D721Med (cell line): ENCODE measurements around the gene FOXC2.
"Not testable (repeated sequence)": the region's sequence is repeated elsewhere in the genome, so short reads cannot be mapped to it uniquely, and the experiment has no call there.

Source experiments
- DNase-seq: peaks from one replicate; pipeline ENCODE4 v3.0.0; 2011; ENCODE audit warnings: low spot score; ENCODE audit not compliant: insufficient read length
- FAIRE-seq: peaks from 2 replicates; lab custom pipeline; 2011; peaks lifted over from hg19 to GRCh38; lab: Jason Lieb, UNC
- TF ChIP-seq, protein P1 (sequence below): IDR thresholded peaks from 2 replicates; pipeline ENCODE4 v1.5.1; 2012; ENCODE audit warnings: mild to moderate bottlenecking, control low read depth; ENCODE audit not compliant: insufficient read depth; ENCODE audit errors: missing control alignments

The FOXC2 gene

GRCh38 chr16:86584071-86584685, 17.5 kb downstream of the FOXC2 start:
- DNase-seq (no peak), FAIRE-seq (no peak)
- TF ChIP-seq, protein P1, sequence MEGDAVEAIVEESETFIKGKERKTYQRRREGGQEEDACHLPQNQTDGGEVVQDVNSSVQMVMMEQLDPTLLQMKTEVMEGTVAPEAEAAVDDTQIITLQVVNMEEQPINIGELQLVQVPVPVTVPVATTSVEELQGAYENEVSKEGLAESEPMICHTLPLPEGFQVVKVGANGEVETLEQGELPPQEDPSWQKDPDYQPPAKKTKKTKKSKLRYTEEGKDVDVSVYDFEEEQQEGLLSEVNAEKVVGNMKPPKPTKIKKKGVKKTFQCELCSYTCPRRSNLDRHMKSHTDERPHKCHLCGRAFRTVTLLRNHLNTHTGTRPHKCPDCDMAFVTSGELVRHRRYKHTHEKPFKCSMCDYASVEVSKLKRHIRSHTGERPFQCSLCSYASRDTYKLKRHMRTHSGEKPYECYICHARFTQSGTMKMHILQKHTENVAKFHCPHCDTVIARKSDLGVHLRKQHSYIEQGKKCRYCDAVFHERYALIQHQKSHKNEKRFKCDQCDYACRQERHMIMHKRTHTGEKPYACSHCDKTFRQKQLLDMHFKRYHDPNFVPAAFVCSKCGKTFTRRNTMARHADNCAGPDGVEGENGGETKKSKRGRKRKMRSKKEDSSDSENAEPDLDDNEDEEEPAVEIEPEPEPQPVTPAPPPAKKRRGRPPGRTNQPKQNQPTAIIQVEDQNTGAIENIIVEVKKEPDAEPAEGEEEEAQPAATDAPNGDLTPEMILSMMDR: no peak

- DNase-seq (no peak), FAIRE-seq (no peak)
- TF ChIP-seq, protein P1: no peak
These were observed 18.4 kb downstream of the FOXC2 start for GRCh38 chr16:86584726-86585721.

- DNase-seq (no peak), FAIRE-seq (no peak)
- TF ChIP-seq, protein P1: no peak
These were observed 19.4 kb downstream of the FOXC2 start for GRCh38 chr16:86585821-86586611.

- TF ChIP-seq, protein P1: no peak
- DNase-seq (no peak), FAIRE-seq (no peak)
These were observed 20.9 kb downstream of the FOXC2 start for GRCh38 chr16:86587487-86587886.

DNA sequence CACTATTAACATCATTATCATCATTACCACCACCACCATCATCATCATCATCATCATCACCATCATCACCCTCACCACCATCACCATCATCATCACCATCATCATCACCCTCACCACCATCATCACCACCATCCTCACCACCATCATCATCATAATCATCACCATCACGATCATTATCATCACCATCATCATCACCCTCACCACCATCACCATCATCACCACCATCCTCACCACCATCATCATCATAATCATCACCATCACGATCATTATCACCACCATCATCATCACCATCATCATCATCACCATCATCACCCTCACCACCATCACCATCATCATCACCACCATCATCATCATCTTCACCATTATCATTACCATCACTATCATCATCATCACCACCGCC, 21.3 kb downstream of the FOXC2 start:
- DNase-seq, FAIRE-seq: not testable (repeated sequence)

DNA sequence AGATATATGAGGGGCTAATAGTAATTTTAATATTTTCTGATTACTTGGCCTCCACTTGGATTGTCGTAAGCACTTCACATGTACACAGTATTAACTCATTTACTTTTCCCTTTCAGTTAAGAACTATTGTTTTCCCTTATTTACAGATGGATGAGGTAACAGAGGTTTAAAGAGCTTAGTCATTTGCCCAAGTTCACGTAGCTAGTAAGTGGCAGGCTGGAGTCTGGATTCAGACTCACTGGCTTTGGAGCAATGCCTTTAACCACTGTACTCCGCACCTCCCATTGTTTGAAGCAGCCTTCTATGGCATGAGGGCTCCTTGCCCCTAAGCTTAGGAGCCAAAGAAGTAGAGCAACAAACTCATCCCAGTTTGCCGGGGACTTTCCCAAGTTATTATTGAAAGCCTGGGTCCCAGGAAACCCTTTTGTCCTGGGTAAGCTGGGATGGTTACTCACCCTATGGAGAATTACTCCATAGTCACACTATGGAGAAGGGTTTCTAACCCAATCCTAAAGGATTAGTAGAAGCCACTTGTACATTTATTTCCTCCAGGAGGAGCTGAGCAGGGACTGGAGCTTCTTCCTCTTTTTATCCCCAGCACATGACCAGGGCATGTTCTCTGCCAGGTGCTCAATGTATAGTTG, 24.0 kb downstream of the FOXC2 start:
- FAIRE-seq (no peak), DNase-seq (no peak)
- TF ChIP-seq, protein P1: no peak

GRCh38 chr16:86591270-86591669, 24.6 kb downstream of the FOXC2 start:
- TF ChIP-seq, protein P1: no peak
- FAIRE-seq (no peak), DNase-seq (no peak)
